ENCODE data around the gene ERBB2. TPM values are rescaled to one million over a fixed set of nuclear protein-coding genes. Genes with fewer than 3 reads are reported as not detected.

ERBB2 gene
- total RNA-seq, 4 donors from 2014 or later = 144 to 192 (median 173) TPM

DNA sequence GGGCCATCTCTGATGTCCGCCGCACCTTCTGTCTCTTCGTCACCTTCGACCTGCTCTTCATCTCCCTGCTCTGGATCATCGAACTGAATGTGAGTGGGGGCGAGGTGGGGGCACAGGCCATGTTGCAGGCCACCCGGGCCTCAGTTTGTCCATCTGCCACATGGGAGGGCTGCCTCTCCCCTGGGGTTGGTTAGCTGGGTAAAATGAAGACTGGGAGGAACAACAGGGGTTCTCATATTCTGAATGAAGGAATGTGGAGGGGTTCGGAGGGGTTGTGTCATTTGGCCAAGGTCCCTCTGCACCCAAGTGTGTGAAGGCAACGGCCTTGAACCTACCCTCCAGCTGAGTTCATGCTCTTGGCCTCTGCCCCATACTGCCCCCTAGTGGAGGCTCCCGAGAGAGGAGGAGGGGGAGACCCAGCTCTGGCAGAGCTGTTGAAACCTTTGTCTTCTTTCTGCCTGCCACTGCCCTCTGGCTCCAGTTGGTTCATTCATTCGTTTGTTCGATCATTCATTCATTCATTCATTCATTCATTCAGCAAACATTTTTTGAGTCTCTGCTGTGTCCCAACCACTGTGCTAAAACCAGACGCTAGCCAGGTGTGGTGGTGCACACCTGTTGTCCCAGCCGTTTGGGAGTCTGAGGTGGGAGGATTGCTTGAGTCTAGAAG lies 46.1 kb upstream of the ERBB2 start:
- Histone ChIP-seq H3K9me3 (no peaks in the 10 kb centered on the region), H3K27me3 (no peaks in the 10 kb centered on the region), H3K36me3 (peaks cover 32% of the 10 kb centered on the region), H3K27ac (no peak overlapping the region), H3K4me1 (peaks cover 25% of the 10 kb centered on the region), H3K4me3 (no peak overlapping the region)
- no peak for TF ChIP-seq POLR2A (IDR thresholded peaks at IDR 0.05)
- TF ChIP-seq, protein P1, sequence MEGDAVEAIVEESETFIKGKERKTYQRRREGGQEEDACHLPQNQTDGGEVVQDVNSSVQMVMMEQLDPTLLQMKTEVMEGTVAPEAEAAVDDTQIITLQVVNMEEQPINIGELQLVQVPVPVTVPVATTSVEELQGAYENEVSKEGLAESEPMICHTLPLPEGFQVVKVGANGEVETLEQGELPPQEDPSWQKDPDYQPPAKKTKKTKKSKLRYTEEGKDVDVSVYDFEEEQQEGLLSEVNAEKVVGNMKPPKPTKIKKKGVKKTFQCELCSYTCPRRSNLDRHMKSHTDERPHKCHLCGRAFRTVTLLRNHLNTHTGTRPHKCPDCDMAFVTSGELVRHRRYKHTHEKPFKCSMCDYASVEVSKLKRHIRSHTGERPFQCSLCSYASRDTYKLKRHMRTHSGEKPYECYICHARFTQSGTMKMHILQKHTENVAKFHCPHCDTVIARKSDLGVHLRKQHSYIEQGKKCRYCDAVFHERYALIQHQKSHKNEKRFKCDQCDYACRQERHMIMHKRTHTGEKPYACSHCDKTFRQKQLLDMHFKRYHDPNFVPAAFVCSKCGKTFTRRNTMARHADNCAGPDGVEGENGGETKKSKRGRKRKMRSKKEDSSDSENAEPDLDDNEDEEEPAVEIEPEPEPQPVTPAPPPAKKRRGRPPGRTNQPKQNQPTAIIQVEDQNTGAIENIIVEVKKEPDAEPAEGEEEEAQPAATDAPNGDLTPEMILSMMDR (IDR thresholded peaks at IDR 0.05) = peak; percentile 61 to 79
- DNase-seq (ENCODE audit: low spot score in 2 of 2) = no peak
- 68% methylated on average over 14 of the region's 14 CpGs for WGBS

DNA sequence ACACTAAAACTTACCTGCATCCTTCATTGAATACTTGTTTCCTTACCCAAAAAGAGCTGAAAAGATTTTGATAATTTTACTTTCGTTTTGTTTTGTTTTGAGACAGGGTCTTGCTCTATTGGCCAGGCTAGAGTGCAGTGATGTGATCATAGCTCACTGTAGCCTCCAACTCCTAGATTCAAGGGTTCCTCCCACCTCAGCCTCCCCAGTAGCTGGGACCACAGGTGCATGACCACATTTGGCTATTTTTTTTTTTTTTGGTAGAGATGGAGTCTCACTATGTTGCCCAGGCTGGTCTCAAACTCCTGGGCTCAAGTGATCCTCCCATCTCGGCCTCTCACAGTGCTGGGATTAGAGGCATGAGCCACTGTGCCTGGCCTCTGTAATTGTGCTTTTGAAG lies 44.8 kb upstream of the ERBB2 start:
- peaks cover 44% of the 10 kb centered on the region for H3K36me3 ChIP-seq
- no peak overlapping the region for H3K27ac ChIP-seq
- no peak for DNase-seq (ENCODE audit: low spot score in 2 of 2)
- 98% methylated on average over 2 of the region's 2 CpGs for WGBS
- H3K9me3 ChIP-seq = no peaks in the 10 kb centered on the region
- no peak overlapping the region for H3K4me3 ChIP-seq
- TF ChIP-seq, protein P1 (IDR thresholded peaks at IDR 0.05) = no peak
- H3K4me1 ChIP-seq = peaks cover 31% of the 10 kb centered on the region
- H3K27me3 ChIP-seq = no peaks in the 10 kb centered on the region

GRCh38 chr17:39658346-39658745 lies 41.5 kb upstream of the ERBB2 start:
- WGBS = 100% methylated on average over 1 of the region's 11 CpGs
- Histone ChIP-seq H3K27ac (no peak overlapping the region), H3K4me3 (no peak overlapping the region), H3K4me1 (peaks cover 36% of the 10 kb centered on the region), H3K27me3 (no peaks in the 10 kb centered on the region), H3K9me3 (no peaks in the 10 kb centered on the region), H3K36me3 (peaks cover 66% of the 10 kb centered on the region)
- no peak for TF ChIP-seq POLR2AphosphoS5 (IDR thresholded peaks at IDR 0.05)
- TF ChIP-seq EP300 (IDR thresholded peaks at IDR 0.05) = no peak
- TF ChIP-seq, protein P1 (IDR thresholded peaks at IDR 0.05) = no peak
- no peak for TF ChIP-seq POLR2A (IDR thresholded peaks at IDR 0.05)
- no peak for DNase-seq (ENCODE audit: low spot score in 2 of 2)

GRCh38 chr17:39658760-39659159 lies 41.1 kb upstream of the ERBB2 start:
- no peak for TF ChIP-seq POLR2AphosphoS5 (IDR thresholded peaks at IDR 0.05)
- TF ChIP-seq, protein P1 (IDR thresholded peaks at IDR 0.05) = no peak
- TF ChIP-seq POLR2A (IDR thresholded peaks at IDR 0.05) = no peak
- TF ChIP-seq EP300 (IDR thresholded peaks at IDR 0.05) = no peak
- H3K9me3 ChIP-seq = no peaks in the 10 kb centered on the region
- no peak overlapping the region for H3K27ac ChIP-seq

GRCh38 chr17:39659279-39660010 lies 40.4 kb upstream of the ERBB2 start:
- peaks cover 37% of the 10 kb centered on the region for H3K4me1 ChIP-seq
- H3K9me3 ChIP-seq = no peaks in the 10 kb centered on the region
- no peak for DNase-seq (ENCODE audit: low spot score in 2 of 2)
- WGBS = 72% methylated on average over 15 of the region's 15 CpGs
- no peak overlapping the region for H3K27ac ChIP-seq
- peaks cover 63% of the 10 kb centered on the region for H3K36me3 ChIP-seq
- TF ChIP-seq POLR2AphosphoS5 (IDR thresholded peaks at IDR 0.05) (no peak), POLR2A (IDR thresholded peaks at IDR 0.05) (no peak), EP300 (IDR thresholded peaks at IDR 0.05) (no peak)
- TF ChIP-seq, protein P1 (IDR thresholded peaks at IDR 0.05) = no peak
- no peak overlapping the region for H3K4me3 ChIP-seq
- H3K27me3 ChIP-seq = no peaks in the 10 kb centered on the region

More at GRCh38 chr17:39658760-39659159, 41.1 kb upstream of the ERBB2 start:
- 92% methylated on average over 3 of the region's 3 CpGs for WGBS
- no peak overlapping the region for H3K4me3 ChIP-seq
- peaks cover 36% of the 10 kb centered on the region for H3K4me1 ChIP-seq
- DNase-seq (ENCODE audit: low spot score in 2 of 2) = no peak
- no peaks in the 10 kb centered on the region for H3K27me3 ChIP-seq
- peaks cover 66% of the 10 kb centered on the region for H3K36me3 ChIP-seq

Data from suprapubic skin (tissue), 4 donors.